ENCODE results near the gene SH3RF1. TPM values are rescaled to one million over a fixed set of nuclear protein-coding genes. Genes with fewer than 3 reads are reported as not detected.

The SH3RF1 gene
- total and polyA plus RNA-seq, 7 experiments from 2014 or later = 0.08 to 3.8 (median 0.50) TPM; not detected in 3

DNA sequence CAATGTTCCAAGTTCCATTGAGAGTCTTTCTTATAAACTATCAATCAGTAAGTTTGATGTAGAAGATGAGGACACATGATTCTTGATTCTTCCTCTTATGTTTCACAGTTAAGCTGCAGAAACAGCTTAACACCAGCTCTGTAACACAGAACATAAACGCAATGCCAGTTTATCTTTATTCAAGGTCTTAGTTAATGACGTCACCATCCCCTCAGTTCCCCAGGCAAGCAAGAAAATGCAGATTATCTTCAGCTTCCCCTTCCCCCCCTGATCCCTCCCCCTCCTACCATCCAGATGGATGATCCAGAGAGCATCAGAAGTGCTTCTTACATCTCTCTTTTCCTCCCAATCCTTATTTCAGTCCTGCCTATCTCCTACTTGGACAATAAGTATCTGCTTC lies 4.4 kb upstream of the SH3RF1 start:
- ATAC-seq (no peak), DNase-seq (no peak)
- H3K4me3 ChIP-seq (ENCODE audit: low read length) = no peak overlapping the region
- no peaks in the 10 kb centered on the region for H3K36me3 Mint-ChIP-seq
- H3K27me3 ChIP-seq (ENCODE audit: control insufficient read depth in 2 of 2, insufficient read depth in 2 of 2, low read length in 2 of 2) = no peaks in the 10 kb centered on the region
- no peak overlapping the region for H3K27ac Mint-ChIP-seq
- no peaks in the 10 kb centered on the region for H3K4me1 ChIP-seq (ENCODE audit: control insufficient read depth in 2 of 2, insufficient read depth in 2 of 2, low read length in 2 of 2)
- peaks cover 0 to 17% (median 7%) of the 10 kb centered on the region in 7 donors for H3K4me1 Mint-ChIP-seq
- H3K27ac ChIP-seq (ENCODE audit: low read depth, low read length) = no peak overlapping the region
- H3K36me3 ChIP-seq (ENCODE audit: control insufficient read depth in 2 of 3, insufficient read depth in 3 of 3, low read length in 3 of 3) = no peaks in the 10 kb centered on the region
- CTCF ChIA-PET = no interaction called here
- POLR2A ChIA-PET = no interaction called here
- peaks cover 34 to 66% (median 46%) of the 10 kb centered on the region in 5 donors for H3K27me3 Mint-ChIP-seq
- intact Hi-C loops (cut with micrococcal nuclease) = no loop called here
- no peak overlapping the region for H3K4me3 Mint-ChIP-seq
- no peaks in the 10 kb centered on the region for H3K9me3 Mint-ChIP-seq
- no peaks in the 10 kb centered on the region for H3K9me3 ChIP-seq (ENCODE audit: control insufficient read depth in 2 of 3, low read length in 3 of 3)

GRCh38 chr4:169274033-169274432 lies 3.3 kb upstream of the SH3RF1 start:
- Mint-ChIP-seq H3K4me3 (no peak overlapping the region), H3K27ac (no peak overlapping the region), H3K9me3 (no peaks in the 10 kb centered on the region), H3K36me3 (no peaks in the 10 kb centered on the region), H3K27me3 (peaks cover 41 to 75% (median 54%) of the 10 kb centered on the region in 5 donors), H3K4me1 (peaks cover 0 to 27% (median 15%) of the 10 kb centered on the region in 7 donors)
- no peaks in the 10 kb centered on the region for H3K36me3 ChIP-seq (ENCODE audit: control insufficient read depth in 2 of 3, insufficient read depth in 3 of 3, low read length in 3 of 3)
- ATAC-seq = no peak
- intact Hi-C loops (cut with micrococcal nuclease) = loop anchor here in 1 of 2 donors (5.0 kb wide), 1 partner anchor 213 kb away; no protein-coding TSS in a partner anchor
- no peaks in the 10 kb centered on the region for H3K4me1 ChIP-seq (ENCODE audit: control insufficient read depth in 2 of 2, insufficient read depth in 2 of 2, low read length in 2 of 2)
- POLR2A ChIA-PET = no interaction called here
- no peaks in the 10 kb centered on the region for H3K9me3 ChIP-seq (ENCODE audit: control insufficient read depth in 2 of 3, low read length in 3 of 3)
- peaks cover 0 to 2% of the 10 kb centered on the region in 2 donors for H3K27me3 ChIP-seq (ENCODE audit: control insufficient read depth in 2 of 2, insufficient read depth in 2 of 2, low read length in 2 of 2)
- H3K4me3 ChIP-seq (ENCODE audit: low read length) = no peak overlapping the region
- peak in 1 of 9 donors; percentile 4 for DNase-seq
- no peak overlapping the region for H3K27ac ChIP-seq (ENCODE audit: low read depth, low read length)
- CTCF ChIA-PET = no interaction called here

- DNase-seq (no peak), ATAC-seq (no peak)
- Histone ChIP-seq H3K9me3 (ENCODE audit: control insufficient read depth in 2 of 3, low read length in 3 of 3) (no peaks in the 10 kb centered on the region), H3K36me3 (ENCODE audit: control insufficient read depth in 2 of 3, insufficient read depth in 3 of 3, low read length in 3 of 3) (no peaks in the 10 kb centered on the region), H3K27ac (ENCODE audit: low read depth, low read length) (no peak overlapping the region), H3K4me1 (ENCODE audit: control insufficient read depth in 2 of 2, insufficient read depth in 2 of 2, low read length in 2 of 2) (no peaks in the 10 kb centered on the region), H3K4me3 (ENCODE audit: low read length) (no peak overlapping the region), H3K27me3 (ENCODE audit: control insufficient read depth in 2 of 2, insufficient read depth in 2 of 2, low read length in 2 of 2) (peaks cover 2 to 4% of the 10 kb centered on the region in 2 donors)
- Mint-ChIP-seq H3K27ac (no peak overlapping the region), H3K4me3 (peak overlapping the region in 8 of 10 donors; percentile 3 to 68 (median 48)), H3K27me3 (peaks cover 40 to 78% (median 58%) of the 10 kb centered on the region in 5 donors), H3K9me3 (no peaks in the 10 kb centered on the region), H3K36me3 (no peaks in the 10 kb centered on the region), H3K4me1 (peaks cover 0 to 28% (median 16%) of the 10 kb centered on the region in 7 donors)
- intact Hi-C loops (cut with micrococcal nuclease) = loop anchor here in 1 of 2 donors (5.0 kb wide), 1 partner anchor 215 kb away; no protein-coding TSS in a partner anchor
- ChIA-PET POLR2A (no interaction called here), CTCF (interaction anchor here (0.6 kb wide), 1 partner anchor 1214 kb away, joined by 3 read pairs; no protein-coding TSS in a partner anchor)
Measured at GRCh38 chr4:169272265-169272886, 1.6 kb upstream of the SH3RF1 start.

DNA sequence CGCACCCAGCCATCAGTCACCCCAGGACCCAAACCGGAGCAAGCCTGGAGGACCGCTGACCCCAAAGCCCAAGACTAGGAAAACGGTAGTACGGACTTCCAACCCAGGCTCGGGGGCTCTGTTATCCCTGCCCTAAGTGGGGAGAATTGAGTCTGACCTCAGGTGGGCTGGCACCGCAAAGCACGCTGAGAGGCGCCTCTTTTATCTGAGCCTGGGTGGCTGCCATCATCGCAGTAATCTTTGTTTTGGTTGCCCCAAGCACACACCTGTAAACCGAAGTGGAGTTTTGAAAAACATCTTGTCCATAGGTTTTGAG lies 894 bp upstream of the SH3RF1 start:
- H3K27ac ChIP-seq (ENCODE audit: low read depth, low read length) = no peak overlapping the region
- H3K27me3 Mint-ChIP-seq = peaks cover 48 to 78% (median 61%) of the 10 kb centered on the region in 5 donors
- ChIA-PET POLR2A (no interaction called here), CTCF (no interaction called here)
- no peak overlapping the region for H3K4me3 ChIP-seq (ENCODE audit: low read length)
- H3K27me3 ChIP-seq (ENCODE audit: control insufficient read depth in 2 of 2, insufficient read depth in 2 of 2, low read length in 2 of 2) = peaks cover 4% of the 10 kb centered on the region in 2 donors
- no peak overlapping the region for H3K27ac Mint-ChIP-seq
- peak overlapping the region; percentile 28 to 68 (median 48) for H3K4me3 Mint-ChIP-seq
- no peaks in the 10 kb centered on the region for H3K9me3 Mint-ChIP-seq
- peaks cover 0 to 28% (median 16%) of the 10 kb centered on the region in 7 donors for H3K4me1 Mint-ChIP-seq
- intact Hi-C loops (cut with micrococcal nuclease) = loop anchor here in 1 of 2 donors (5.0 kb wide), 1 partner anchor 216 kb away; no protein-coding TSS in a partner anchor
- no peaks in the 10 kb centered on the region for H3K9me3 ChIP-seq (ENCODE audit: control insufficient read depth in 2 of 3, low read length in 3 of 3)
- no peaks in the 10 kb centered on the region for H3K4me1 ChIP-seq (ENCODE audit: control insufficient read depth in 2 of 2, insufficient read depth in 2 of 2, low read length in 2 of 2)
- DNase-seq (no peak), ATAC-seq (no peak)
- no peaks in the 10 kb centered on the region for H3K36me3 ChIP-seq (ENCODE audit: control insufficient read depth in 2 of 3, insufficient read depth in 3 of 3, low read length in 3 of 3)
- no peaks in the 10 kb centered on the region for H3K36me3 Mint-ChIP-seq

DNA sequence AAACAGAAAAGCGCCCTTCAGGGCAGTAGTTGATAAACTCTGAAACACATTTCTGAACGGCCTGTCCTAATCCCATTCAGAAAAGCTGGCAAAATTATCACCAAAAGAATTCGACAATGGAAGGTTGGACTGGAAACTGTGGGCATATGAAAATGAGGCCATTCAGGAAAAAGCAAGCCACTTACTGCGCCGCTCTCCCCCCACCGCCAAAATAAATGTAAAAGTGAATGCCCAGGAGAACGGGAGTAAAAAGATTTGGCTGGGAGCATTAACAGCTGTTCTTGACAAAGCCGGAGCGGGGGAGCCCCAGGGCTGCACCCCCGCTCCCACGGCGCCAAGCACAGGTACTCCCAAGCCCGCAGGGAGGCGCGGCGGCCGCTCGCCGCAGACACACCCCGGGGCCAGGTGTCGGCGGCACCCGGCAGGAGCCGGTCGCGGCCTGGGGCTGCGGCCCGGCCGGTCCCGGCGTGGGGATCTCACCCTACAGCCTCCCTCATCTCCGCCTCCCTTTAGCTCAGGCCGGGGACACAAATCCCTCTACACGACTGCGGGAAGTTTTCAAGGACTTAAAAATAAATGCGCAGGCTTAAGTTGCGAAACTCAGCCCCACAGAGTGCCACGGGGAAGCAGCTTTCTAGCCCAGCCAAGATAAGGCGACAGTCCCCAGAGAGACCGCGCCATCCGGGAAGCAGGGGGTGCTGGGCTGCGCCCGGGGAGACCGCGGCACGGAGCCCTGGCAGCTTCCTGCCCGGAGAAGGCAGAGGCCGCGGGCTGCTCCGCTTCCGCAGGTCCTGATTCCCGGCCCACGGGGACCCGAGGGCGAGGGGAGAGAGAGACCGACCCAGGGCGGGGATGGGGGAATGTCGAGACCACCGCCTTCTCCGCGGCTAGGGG lies 593 bp downstream of the SH3RF1 start:
- peak; percentile 50 for ATAC-seq
- peaks cover 4% of the 10 kb centered on the region in 2 donors for H3K27me3 ChIP-seq (ENCODE audit: control insufficient read depth in 2 of 2, insufficient read depth in 2 of 2, low read length in 2 of 2)
- H3K4me1 ChIP-seq (ENCODE audit: control insufficient read depth in 2 of 2, insufficient read depth in 2 of 2, low read length in 2 of 2) = no peaks in the 10 kb centered on the region
- Mint-ChIP-seq H3K4me1 (peaks cover 0 to 28% (median 16%) of the 10 kb centered on the region in 7 donors), H3K4me3 (peak overlapping the region; percentile 27 to 88 (median 76)), H3K36me3 (no peaks in the 10 kb centered on the region), H3K27ac (no peak overlapping the region), H3K27me3 (peaks cover 49 to 75% (median 59%) of the 10 kb centered on the region in 5 donors), H3K9me3 (no peaks in the 10 kb centered on the region)
- peak in 6 of 9 donors; percentile 2 to 38 (median 10) for DNase-seq
- H3K36me3 ChIP-seq (ENCODE audit: control insufficient read depth in 2 of 3, insufficient read depth in 3 of 3, low read length in 3 of 3) = no peaks in the 10 kb centered on the region
- no peak overlapping the region for H3K27ac ChIP-seq (ENCODE audit: low read depth, low read length)
- no peaks in the 10 kb centered on the region for H3K9me3 ChIP-seq (ENCODE audit: control insufficient read depth in 2 of 3, low read length in 3 of 3)
- peak overlapping the region; percentile 42 for H3K4me3 ChIP-seq (ENCODE audit: low read length)
- ChIA-PET POLR2A (no interaction called here), CTCF (no interaction called here)
- intact Hi-C loops (cut with micrococcal nuclease) = loop anchor here in 1 of 2 donors (1.0 to 5.0 kb wide), 2 partner anchors 217 to 260 kb away; partner anchors contain the start of gene CBR4

GRCh38 chr4:169268951-169269760 lies 1.6 kb downstream of the SH3RF1 start:
- Histone ChIP-seq H3K36me3 (ENCODE audit: control insufficient read depth in 2 of 3, insufficient read depth in 3 of 3, low read length in 3 of 3) (no peaks in the 10 kb centered on the region), H3K9me3 (ENCODE audit: control insufficient read depth in 2 of 3, low read length in 3 of 3) (no peaks in the 10 kb centered on the region), H3K27ac (ENCODE audit: low read depth, low read length) (no peak overlapping the region), H3K4me3 (ENCODE audit: low read length) (no peak overlapping the region), H3K4me1 (ENCODE audit: control insufficient read depth in 2 of 2, insufficient read depth in 2 of 2, low read length in 2 of 2) (no peaks in the 10 kb centered on the region), H3K27me3 (ENCODE audit: control insufficient read depth in 2 of 2, insufficient read depth in 2 of 2, low read length in 2 of 2) (peaks cover 4 to 6% of the 10 kb centered on the region in 2 donors)
- H3K4me1 Mint-ChIP-seq = peaks cover 0 to 28% (median 16%) of the 10 kb centered on the region in 7 donors
- ChIA-PET POLR2A (no interaction called here), CTCF (no interaction called here)
- ATAC-seq = no peak
- H3K4me3 Mint-ChIP-seq = peak overlapping the region in 8 of 10 donors; percentile 8 to 79 (median 72)
- H3K36me3 Mint-ChIP-seq = no peaks in the 10 kb centered on the region
- H3K9me3 Mint-ChIP-seq = peaks cover 0 to 5% (median 0%) of the 10 kb centered on the region in 11 donors
- no peak overlapping the region for H3K27ac Mint-ChIP-seq
- H3K27me3 Mint-ChIP-seq = peaks cover 53 to 75% (median 59%) of the 10 kb centered on the region in 5 donors
- intact Hi-C loops (cut with micrococcal nuclease) = no loop called here
- DNase-seq = no peak
